GM19025 (cell line): Measurements from ENCODE around the gene ABCC1.
"Not testable (repeated sequence)": the region's sequence is repeated elsewhere in the genome, so short reads cannot be mapped to it uniquely, and the experiment has no call there.

ENCODE experiments used
- ATAC-seq: cut with Tn5 transposase; IDR thresholded peaks from one replicate; pipeline ENCODE4 v1.9.1; 2021; ENCODE audit warnings: mild to moderate bottlenecking, low read depth, moderate library complexity; ENCODE audit not compliant: unreplicated experiment

The ABCC1 gene

GRCh38 chr16:16127469-16128116 is 178.2 kb downstream of the ABCC1 start:
- no peak for ATAC-seq

- ATAC-seq = no peak
These were observed 181.8 kb downstream of the ABCC1 start for GRCh38 chr16:16131204-16131603.

DNA sequence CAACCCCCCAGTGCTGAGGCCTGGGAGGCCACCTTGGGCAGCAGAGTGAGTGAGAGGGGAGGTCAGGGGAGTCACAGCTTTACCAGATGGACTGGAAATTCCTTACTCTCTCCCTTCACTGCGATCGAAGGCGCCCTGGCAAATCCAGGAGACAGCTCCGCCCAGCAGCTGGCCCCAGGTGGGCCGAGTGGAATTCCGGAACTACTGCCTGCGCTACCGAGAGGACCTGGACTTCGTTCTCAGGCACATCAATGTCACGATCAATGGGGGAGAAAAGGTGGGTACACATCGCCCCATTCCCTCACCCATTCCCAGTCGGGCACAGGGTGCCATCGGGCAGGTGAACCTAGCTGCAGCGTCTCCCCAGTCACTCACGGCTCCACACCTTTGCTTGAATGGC is 182.2 kb downstream of the ABCC1 start:
- no peak for ATAC-seq

GRCh38 chr16:16133943-16134604 is 184.7 kb downstream of the ABCC1 start:
- ATAC-seq = no peak

DNA sequence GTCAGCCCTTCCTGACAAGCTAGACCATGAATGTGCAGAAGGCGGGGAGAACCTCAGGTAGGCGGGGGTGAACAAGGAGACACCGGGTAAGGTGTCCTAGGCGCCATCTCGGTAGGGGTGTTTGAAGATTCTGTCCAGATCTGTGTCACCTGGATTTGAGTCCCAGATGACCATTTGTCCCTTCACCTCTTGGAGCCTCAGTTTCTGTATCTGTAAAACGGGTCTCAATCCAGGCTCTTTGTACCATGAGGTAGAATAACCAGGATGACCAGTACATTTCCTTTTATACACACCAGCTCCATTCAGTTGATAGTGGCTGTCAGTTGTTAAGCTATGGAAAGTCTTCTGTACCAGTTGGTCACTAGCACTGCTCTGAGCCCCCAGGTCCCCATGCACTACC is 187.2 kb downstream of the ABCC1 start:
- ATAC-seq = no peak

DNA sequence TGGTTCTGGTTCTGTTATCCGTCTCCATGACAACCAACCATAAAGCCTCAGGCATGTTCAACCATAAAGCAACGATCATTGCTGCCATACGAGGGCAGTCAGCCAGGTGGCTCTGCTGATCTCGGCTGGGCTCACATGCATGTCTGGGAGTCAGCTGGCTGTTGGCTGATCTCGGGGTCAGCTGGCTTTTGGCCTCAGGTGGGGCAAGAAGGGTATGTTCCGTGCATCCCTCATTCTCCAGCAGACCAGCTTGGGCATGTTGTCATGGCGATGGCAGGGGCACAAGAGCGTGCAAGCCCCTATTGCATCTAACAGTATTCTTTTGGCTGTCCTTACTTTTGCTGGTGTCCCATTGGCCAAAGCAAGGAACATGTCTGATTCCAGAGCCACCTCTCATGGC is 187.7 kb downstream of the ABCC1 start:
- no peak for ATAC-seq

- ATAC-seq = no peak
These were observed 188.7 kb downstream of the ABCC1 start for GRCh38 chr16:16138034-16138635.

DNA sequence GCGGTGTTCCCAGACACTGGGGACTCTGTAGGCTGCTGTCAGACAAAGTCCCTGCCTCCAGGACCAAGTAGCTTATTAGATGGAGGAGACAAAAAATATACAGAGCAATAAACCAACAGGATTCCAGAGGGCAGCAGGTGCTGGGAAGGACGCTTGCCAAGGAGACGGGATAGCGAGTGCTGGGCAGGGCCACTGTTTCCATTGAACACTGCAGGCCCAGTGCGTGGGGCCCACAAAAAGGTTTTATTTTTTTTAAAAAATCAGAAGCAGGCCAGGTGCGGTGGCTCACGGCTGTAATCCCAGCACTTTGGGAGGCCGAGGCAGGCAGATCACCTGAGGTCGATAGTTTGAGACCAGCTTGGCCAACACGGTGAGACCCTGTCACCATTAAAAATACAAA is 189.6 kb downstream of the ABCC1 start:
- ATAC-seq = no peak

GRCh38 chr16:16139806-16140205 is 190.4 kb downstream of the ABCC1 start:
- ATAC-seq = no peak

GRCh38 chr16:16140537-16140936 is 191.1 kb downstream of the ABCC1 start:
- no peak for ATAC-seq

DNA sequence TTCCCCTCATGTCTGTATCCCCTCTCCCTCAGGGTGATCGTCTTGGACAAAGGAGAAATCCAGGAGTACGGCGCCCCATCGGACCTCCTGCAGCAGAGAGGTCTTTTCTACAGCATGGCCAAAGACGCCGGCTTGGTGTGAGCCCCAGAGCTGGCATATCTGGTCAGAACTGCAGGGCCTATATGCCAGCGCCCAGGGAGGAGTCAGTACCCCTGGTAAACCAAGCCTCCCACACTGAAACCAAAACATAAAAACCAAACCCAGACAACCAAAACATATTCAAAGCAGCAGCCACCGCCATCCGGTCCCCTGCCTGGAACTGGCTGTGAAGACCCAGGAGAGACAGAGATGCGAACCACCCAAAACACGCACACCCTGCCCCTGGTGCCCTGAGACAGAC is 191.7 kb downstream of the ABCC1 start:
- ATAC-seq = no peak

- no peak for ATAC-seq
These were observed 192.5 kb downstream of the ABCC1 start for GRCh38 chr16:16141784-16142396.

GRCh38 chr16:16143038-16143763 is 193.8 kb downstream of the ABCC1 start:
- no peak for ATAC-seq

GRCh38 chr16:16143931-16144330 is 194.5 kb downstream of the ABCC1 start:
- no peak for ATAC-seq

DNA sequence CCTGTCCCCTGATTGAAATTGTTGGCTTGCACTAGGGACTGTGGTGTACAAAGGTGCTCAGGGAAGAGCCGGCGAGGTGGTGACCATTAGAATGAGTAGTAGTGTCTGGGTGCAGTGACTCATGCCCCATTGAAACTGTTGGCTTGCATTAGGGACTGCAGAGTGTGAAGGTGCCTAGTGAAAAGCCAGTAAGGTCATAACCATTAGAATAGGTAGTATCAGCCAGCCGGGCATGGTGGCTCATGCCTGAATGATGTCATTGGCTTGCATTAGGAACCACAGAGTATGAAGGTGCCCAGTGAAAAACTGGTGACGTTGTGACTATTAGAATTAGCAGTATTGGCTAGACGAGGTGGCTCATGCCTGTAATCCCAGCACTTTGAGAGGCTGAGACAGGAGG is 195.0 kb downstream of the ABCC1 start:
- no peak for ATAC-seq

GRCh38 chr16:16145286-16145685 is 195.9 kb downstream of the ABCC1 start:
- no peak for ATAC-seq

DNA sequence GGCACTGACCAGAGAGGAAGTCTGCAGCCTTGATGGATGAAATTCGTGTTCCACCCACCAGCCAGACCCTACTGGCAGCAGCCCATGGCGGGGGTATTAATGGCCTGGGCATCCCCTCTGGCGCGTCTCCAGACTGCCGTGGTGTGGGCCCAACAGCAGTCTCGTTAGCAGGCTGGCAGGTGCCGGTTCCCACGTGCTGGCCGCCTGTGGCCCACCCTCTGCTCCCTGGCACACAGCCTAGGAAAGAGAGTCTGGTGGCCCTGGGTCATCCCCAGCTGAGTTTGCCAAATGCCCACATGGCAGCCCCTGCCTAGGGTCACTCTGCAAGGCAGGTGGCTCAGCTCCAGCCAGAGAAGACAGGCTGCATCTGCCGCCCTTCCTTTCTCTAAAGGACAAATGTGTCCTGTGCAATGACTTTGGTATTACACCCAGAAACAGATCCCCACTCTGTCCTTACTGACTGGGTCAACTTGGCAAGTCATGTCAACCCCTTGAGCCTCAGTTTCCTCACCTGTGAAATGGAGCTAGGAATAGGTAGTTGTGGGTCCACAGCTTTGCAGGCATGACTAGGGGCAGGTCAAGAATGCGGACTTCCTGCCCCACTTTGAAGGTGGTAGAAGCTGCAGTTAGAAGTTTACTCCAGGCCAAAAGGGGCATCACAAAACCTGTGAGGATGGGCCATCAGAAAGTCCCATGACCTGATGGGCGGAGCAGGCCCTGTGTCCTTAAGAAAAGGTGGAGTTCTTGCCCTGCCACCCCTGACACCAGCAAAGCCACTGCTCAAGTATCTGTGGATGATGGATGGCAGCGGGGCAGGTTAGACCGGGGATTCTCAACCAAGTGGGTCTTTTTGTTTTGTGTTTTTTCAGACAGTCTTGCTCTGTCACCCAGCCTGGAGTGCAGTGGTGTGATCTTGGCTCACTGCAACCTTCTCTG is 197.2 kb downstream of the ABCC1 start:
- no peak for ATAC-seq

GRCh38 chr16:16147316-16147999 is 198.0 kb downstream of the ABCC1 start:
- ATAC-seq = no peak

DNA sequence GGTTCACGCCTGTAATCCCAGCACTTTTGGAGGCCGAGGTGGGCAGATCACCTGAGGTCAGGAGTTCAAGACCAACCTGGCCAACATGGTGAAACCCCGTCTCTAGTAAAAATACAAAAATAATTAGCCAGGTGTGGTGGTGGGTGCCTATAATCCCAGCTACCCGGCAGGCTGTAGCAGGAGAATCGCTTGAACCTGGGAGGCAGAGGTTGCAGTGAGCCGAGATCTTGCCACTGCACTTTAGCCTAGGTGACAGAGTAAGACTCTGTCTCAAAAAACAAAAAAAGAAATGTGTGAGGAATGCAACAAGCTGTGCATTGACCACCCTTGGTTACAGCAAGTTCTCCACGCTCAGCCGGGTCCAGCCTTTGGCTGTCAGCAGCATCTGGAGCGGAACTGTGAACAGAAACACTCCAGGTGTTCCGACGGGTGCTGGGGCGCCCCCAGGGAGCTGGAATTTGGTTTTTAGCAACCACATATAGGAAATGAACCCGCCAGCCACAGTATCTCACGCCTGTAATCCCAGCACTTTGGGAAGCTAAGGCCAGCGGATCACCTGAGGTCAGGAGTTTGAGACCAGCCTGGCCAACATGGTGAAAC is 198.7 kb downstream of the ABCC1 start:
- not testable (repeated sequence) for ATAC-seq
